ENCODE data around the gene POFUT2. TPM values are rescaled to one million over a fixed set of nuclear protein-coding genes. Genes with fewer than 3 reads are reported as not detected.
A peak's percentile ranks its signal among the peaks of the same experiment; 100 is the strongest.

Gene POFUT2
- total RNA-seq, 1 donor from 2014 or later: 39.4 TPM

GRCh38 chr21:45251635-45252447 lies 35.9 kb downstream of the POFUT2 start:
- H3K27ac ChIP-seq: no peak overlapping the region
- H3K4me1 ChIP-seq: peaks cover 0 to 4% of the 10 kb centered on the region in 2 donors
- no peak for TF ChIP-seq CTCF (IDR thresholded peaks at IDR 0.05)
- H3K27me3 ChIP-seq: no peaks in the 10 kb centered on the region
- no peaks in the 10 kb centered on the region for H3K36me3 ChIP-seq
- intact Hi-C loops (cut with DNase I): no loop called here
- DNase-seq (ENCODE audit: low spot score in 2 of 2): no peak
- no peaks in the 10 kb centered on the region for H3K9me3 ChIP-seq
- no peak overlapping the region for H3K4me3 ChIP-seq

GRCh38 chr21:45250914-45251634 lies 36.6 kb downstream of the POFUT2 start:
- no peak overlapping the region for H3K27ac ChIP-seq
- peaks cover 0 to 4% of the 10 kb centered on the region in 2 donors for H3K4me1 ChIP-seq
- no peak for TF ChIP-seq CTCF (IDR thresholded peaks at IDR 0.05)
- H3K4me3 ChIP-seq: no peak overlapping the region
- intact Hi-C loops (cut with DNase I): no loop called here
- no peaks in the 10 kb centered on the region for H3K27me3 ChIP-seq
- no peaks in the 10 kb centered on the region for H3K36me3 ChIP-seq
- H3K9me3 ChIP-seq: no peaks in the 10 kb centered on the region
- DNase-seq (ENCODE audit: low spot score in 2 of 2): no peak

- H3K4me3 ChIP-seq: no peak overlapping the region
- no peaks in the 10 kb centered on the region for H3K27me3 ChIP-seq
- peaks cover 0 to 4% of the 10 kb centered on the region in 2 donors for H3K4me1 ChIP-seq
- DNase-seq (ENCODE audit: low spot score in 2 of 2): no peak
- H3K36me3 ChIP-seq: no peaks in the 10 kb centered on the region
- intact Hi-C loops (cut with DNase I): no loop called here
- TF ChIP-seq CTCF (IDR thresholded peaks at IDR 0.05): no peak
- H3K9me3 ChIP-seq: no peaks in the 10 kb centered on the region
- no peak overlapping the region for H3K27ac ChIP-seq
Observed at GRCh38 chr21:45250272-45250671, 37.4 kb downstream of the POFUT2 start.

- Histone ChIP-seq H3K27me3 (no peaks in the 10 kb centered on the region), H3K4me3 (no peak overlapping the region), H3K27ac (no peak overlapping the region), H3K4me1 (peaks cover 0 to 4% of the 10 kb centered on the region in 2 donors), H3K36me3 (no peaks in the 10 kb centered on the region), H3K9me3 (no peaks in the 10 kb centered on the region)
- no peak for TF ChIP-seq CTCF (IDR thresholded peaks at IDR 0.05)
- intact Hi-C loops (cut with DNase I): no loop called here
- no peak for DNase-seq (ENCODE audit: low spot score in 2 of 2)
Observed at GRCh38 chr21:45249626-45250025, 38.1 kb downstream of the POFUT2 start.

- Histone ChIP-seq H3K9me3 (peaks cover 0 to 4% of the 10 kb centered on the region in 2 donors), H3K4me1 (peaks cover 0 to 4% of the 10 kb centered on the region in 2 donors), H3K27me3 (no peaks in the 10 kb centered on the region), H3K36me3 (no peaks in the 10 kb centered on the region), H3K4me3 (peak overlapping the region; percentile 19 to 36), H3K27ac (no peak overlapping the region)
- TF ChIP-seq CTCF (IDR thresholded peaks at IDR 0.05): no peak
- intact Hi-C loops (cut with DNase I): no loop called here
- peak in 1 of 2 donors; percentile 65 for DNase-seq (ENCODE audit: low spot score in 2 of 2)
Observed at GRCh38 chr21:45248893-45249381, 38.8 kb downstream of the POFUT2 start.

Measured in ascending aorta (tissue), 2 donors.